Measurements from ENCODE around the gene ARHGAP20. TPM values are rescaled to one million over a fixed set of nuclear protein-coding genes. Genes with fewer than 3 reads are reported as not detected.

The ARHGAP20 gene, protein sequence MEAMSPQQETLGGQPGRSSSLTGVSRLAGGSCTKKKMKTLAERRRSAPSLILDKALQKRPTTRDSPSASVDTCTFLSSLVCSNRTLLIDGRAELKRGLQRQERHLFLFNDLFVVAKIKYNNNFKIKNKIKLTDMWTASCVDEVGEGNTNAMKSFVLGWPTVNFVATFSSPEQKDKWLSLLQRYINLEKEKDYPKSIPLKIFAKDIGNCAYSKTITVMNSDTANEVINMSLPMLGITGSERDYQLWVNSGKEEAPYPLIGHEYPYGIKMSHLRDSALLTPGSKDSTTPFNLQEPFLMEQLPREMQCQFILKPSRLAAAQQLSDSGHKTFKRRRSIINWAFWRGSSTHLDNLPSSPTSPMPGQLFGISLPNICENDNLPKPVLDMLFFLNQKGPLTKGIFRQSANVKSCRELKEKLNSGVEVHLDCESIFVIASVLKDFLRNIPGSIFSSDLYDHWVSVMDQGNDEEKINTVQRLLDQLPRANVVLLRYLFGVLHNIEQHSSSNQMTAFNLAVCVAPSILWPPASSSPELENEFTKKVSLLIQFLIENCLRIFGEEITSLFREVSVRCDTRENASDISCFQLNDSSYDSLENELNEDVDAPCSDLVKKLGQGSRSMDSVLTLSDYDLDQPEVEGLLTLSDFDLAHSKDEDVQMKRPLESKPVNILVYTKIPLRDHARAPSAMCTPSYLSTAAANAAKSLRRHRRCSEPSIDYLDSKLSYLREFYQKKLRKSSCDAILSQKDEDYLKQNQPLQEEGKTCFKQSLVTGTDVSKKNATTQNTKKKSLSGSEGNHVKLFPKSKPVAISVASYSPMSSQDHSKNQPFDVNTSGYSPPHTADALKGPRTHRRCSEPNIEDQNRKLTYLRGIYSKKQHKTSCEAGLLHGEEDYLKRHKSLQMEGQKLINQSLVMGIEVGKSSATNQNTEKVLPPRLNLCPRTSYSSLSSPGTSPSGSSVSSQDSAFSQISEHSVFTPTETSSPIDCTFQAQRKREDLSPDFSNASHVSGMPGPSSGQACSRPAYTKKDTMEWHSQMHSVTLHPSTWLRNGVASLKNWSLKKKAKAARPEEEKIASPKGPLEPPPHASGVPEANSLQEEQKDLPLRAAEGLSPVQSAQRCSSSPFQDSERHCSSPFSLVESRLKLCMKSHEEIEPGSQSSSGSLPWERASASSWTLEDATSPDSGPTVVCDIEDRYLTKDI
- total RNA-seq (2014; rRNA removed; shearing (Covaris generic); ENCODE audit: low replicate concordance), result not detected in 2 replicates

GRCh38 chr11:110711776-110712658 lies at the start of gene ARHGAP20:
Gene ARHGAP20, minus strand, starts transcription at chr11:110712437. Its CDS starts 206 bp downstream, at chr11:110712231.
- in situ Hi-C loops (cut with HindIII; ENCODE audit: low pct_unique_long_range_greater_than_20kb, low sequenced_read_pairs), result no loop called here
- DNase-seq (ENCODE audit: low read depth), result peak; percentile 40

GRCh38 chr11:110761991-110762390 lies 49.8 kb upstream of the ARHGAP20 start:
- DNase-seq (ENCODE audit: low read depth), result no peak
- in situ Hi-C loops (cut with HindIII; ENCODE audit: low pct_unique_long_range_greater_than_20kb, low sequenced_read_pairs), result no loop called here

DNA sequence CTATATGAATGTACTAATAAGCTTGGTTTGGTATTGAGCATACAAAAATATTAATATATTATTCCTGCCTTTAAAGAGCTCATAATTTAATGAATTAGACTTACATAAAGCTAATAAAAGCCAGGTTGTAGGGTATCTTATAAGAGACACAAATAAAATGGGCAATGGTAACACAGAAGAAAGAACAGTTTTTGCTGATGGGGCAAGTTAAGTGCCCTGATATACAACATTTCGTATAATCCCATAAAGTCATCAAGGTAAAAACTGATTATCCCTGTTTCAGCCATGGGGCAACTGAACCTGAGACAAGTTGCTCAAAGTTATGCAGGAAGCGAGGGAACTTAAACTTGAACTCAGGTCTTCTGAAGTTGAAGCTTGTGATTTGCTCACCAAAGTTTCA lies 48.9 kb upstream of the ARHGAP20 start:
- DNase-seq (ENCODE audit: low read depth), result no peak
- in situ Hi-C loops (cut with HindIII; ENCODE audit: low pct_unique_long_range_greater_than_20kb, low sequenced_read_pairs), result no loop called here

- no peak for DNase-seq (ENCODE audit: low read depth)
- in situ Hi-C loops (cut with HindIII; ENCODE audit: low pct_unique_long_range_greater_than_20kb, low sequenced_read_pairs), result no loop called here
Observed at GRCh38 chr11:110759972-110760381, 47.7 kb upstream of the ARHGAP20 start.

- in situ Hi-C loops (cut with HindIII; ENCODE audit: low pct_unique_long_range_greater_than_20kb, low sequenced_read_pairs), result no loop called here
- no peak for DNase-seq (ENCODE audit: low read depth)
Observed at GRCh38 chr11:110757962-110758755, 45.9 kb upstream of the ARHGAP20 start.

GRCh38 chr11:110757066-110757465 lies 44.8 kb upstream of the ARHGAP20 start:
- in situ Hi-C loops (cut with HindIII; ENCODE audit: low pct_unique_long_range_greater_than_20kb, low sequenced_read_pairs), result no loop called here
- no peak for DNase-seq (ENCODE audit: low read depth)

DNA sequence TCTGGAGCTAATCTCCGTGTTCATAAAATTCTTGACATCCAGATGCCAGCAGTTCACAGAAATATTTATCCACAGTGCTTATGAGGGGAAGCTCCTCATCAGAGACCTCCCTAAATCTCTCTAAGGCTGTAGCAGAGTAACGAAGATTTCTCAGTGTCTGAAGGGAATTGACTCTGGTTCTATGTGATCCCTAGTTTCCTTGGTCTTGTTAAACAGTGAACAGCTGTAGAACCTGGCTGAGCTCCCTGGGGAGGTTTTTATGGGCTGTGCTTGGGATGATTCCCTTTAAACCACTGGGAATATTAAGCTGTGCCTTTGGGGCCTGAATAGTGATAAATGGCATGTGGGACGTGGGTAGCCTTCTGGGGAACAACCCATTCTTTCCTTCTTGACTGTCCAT lies 43.7 kb upstream of the ARHGAP20 start:
- DNase-seq (ENCODE audit: low read depth), result no peak
- in situ Hi-C loops (cut with HindIII; ENCODE audit: low pct_unique_long_range_greater_than_20kb, low sequenced_read_pairs), result no loop called here

DNA sequence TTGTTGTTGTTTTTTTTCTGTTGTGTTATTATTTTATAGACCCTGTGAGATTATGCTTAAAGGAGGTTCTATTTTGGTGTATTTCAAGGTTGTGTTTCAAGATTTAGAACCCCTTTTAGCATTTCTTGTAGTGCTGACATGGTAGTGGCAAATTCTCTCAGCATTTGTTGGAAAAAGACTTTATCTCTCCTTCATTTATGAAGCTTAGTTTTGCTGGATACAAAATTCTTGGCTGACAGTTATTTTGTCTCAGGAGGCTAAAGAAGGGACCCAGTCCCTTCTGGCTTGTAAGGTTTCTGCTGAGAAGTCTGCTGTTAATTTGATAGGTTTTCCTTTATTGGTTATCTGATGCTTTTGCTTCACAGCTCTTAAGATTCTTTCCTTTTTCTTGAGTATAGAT lies 40.7 kb upstream of the ARHGAP20 start:
- in situ Hi-C loops (cut with HindIII; ENCODE audit: low pct_unique_long_range_greater_than_20kb, low sequenced_read_pairs), result no loop called here

GRCh38 chr11:110750100-110750499 lies 37.9 kb upstream of the ARHGAP20 start:
- in situ Hi-C loops (cut with HindIII; ENCODE audit: low pct_unique_long_range_greater_than_20kb, low sequenced_read_pairs), result no loop called here
- no peak for DNase-seq (ENCODE audit: low read depth)

More for the DNA sequence above, 40.7 kb upstream of the ARHGAP20 start:
- no peak for DNase-seq (ENCODE audit: low read depth)

DNA sequence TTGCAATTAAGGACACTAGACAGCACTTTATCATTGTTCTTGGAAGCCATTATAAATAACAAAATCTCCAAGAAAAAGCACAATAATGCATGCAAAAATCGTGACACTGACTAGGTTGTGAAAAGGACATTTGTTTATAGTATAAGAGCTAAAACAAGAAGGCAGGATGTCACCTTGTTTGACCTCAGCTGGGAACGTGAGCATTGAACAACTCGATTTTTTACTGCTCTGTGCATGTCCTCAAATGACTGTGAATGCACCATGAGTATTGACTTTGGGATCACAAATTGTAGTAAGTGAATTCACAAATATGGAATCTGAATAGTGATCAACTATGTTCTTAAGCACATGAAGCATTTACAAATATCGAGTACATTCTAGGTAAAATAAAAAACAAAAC lies 35.3 kb upstream of the ARHGAP20 start:
- in situ Hi-C loops (cut with HindIII; ENCODE audit: low pct_unique_long_range_greater_than_20kb, low sequenced_read_pairs), result no loop called here
- DNase-seq (ENCODE audit: low read depth), result no peak

- DNase-seq (ENCODE audit: low read depth), result no peak
- in situ Hi-C loops (cut with HindIII; ENCODE audit: low pct_unique_long_range_greater_than_20kb, low sequenced_read_pairs), result no loop called here
Observed at GRCh38 chr11:110738641-110739040, 26.4 kb upstream of the ARHGAP20 start.

DNA sequence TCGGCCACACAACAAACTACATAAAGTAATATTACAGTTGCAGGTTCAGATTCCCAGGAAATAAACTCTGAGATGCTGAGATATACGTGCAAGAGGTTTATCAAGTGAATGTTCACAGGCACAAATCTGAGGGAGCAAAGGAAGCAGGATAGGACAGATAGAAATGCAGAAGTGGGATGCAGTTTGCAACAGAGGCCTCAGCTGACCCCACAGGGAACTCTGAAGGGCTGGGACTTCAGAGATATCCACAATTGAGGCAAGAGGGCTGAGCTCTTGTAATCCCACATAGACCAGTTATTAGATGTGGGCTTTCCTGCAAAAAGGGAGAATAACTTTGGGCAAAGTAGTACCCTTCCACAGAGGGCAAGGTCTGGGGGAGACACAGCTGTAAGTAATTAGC lies 25.4 kb upstream of the ARHGAP20 start:
- no peak for DNase-seq (ENCODE audit: low read depth)
- in situ Hi-C loops (cut with HindIII; ENCODE audit: low pct_unique_long_range_greater_than_20kb, low sequenced_read_pairs), result no loop called here

DNA sequence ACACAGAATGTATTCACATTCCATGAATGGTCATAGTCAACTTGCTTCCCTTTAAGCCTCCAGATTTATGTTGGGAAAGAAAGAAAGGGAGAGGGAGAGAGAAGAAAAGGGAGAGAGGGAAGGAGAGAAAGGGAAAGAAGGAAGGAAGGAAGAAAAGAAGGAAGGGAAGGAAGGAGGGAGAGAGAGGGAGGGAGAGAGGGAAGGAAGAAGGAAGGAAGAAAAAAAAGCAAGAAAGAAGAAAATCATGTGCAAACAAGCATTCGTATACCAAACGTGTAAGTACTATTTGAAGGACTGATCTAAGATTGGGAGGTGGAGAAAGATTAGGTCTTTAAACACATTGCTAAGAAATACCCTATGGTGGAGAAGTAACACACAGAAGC lies 23.9 kb upstream of the ARHGAP20 start:
- in situ Hi-C loops (cut with HindIII; ENCODE audit: low pct_unique_long_range_greater_than_20kb, low sequenced_read_pairs), result no loop called here
- DNase-seq (ENCODE audit: low read depth), result no peak

DNA sequence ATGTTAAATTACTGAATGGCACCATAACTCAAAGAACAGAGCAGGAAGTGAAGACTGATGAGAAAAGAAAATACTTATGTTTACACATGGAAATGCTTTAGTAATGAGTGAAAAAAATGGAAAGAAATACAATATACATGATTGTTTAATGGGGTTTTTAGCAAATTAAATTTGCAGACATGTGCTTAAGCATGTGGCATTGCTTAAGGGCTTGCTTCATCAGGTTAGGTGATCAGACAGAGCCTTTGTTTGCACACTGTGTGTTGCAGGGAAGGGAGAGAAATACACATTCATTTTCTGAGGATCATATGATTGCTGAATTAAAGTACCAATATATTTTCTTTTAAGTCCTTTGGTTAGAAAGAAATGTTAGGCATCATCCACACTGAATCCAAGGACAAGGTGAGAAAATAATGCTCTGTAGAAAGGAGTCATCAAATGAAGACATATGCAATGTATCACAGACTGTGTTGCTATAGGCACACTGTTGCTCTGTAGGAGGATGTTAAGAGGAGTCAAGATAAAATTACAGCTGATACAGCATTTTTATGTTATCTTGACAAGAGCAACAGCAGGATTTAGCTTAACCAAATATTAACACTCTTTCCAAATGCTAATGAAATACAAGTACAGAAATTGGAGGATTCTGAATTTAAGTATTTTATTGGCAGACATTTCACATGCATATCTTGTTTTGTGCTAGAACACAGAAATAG lies 23.4 kb upstream of the ARHGAP20 start:
- in situ Hi-C loops (cut with HindIII; ENCODE audit: low pct_unique_long_range_greater_than_20kb, low sequenced_read_pairs), result no loop called here
- DNase-seq (ENCODE audit: low read depth), result no peak

DNA sequence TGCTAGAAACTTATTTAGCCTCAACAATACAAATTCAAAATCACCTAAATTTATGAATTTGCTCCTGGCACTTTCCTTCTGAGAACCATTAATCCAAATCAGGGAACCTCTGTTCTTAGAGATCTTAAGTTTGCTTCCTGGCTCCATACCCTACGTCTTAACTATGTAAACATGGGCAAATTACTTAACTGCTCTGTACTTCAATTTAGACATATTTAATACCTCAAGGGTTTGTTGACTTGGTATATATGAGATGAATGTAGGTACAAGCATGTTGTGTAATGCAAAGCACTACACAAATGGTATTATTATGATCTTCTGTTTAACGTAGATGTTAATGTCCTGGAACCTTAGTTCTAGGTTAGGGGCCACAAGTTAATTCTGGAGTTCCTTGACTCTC lies 22.6 kb upstream of the ARHGAP20 start:
- in situ Hi-C loops (cut with HindIII; ENCODE audit: low pct_unique_long_range_greater_than_20kb, low sequenced_read_pairs), result no loop called here
- no peak for DNase-seq (ENCODE audit: low read depth)

GRCh38 chr11:110730773-110731172 lies 18.5 kb upstream of the ARHGAP20 start:
- no peak for DNase-seq (ENCODE audit: low read depth)
- in situ Hi-C loops (cut with HindIII; ENCODE audit: low pct_unique_long_range_greater_than_20kb, low sequenced_read_pairs), result no loop called here

Measured in Caki2 (cell line).